ENCODE measurements around the gene EFHB. TPM values are rescaled to one million over a fixed set of nuclear protein-coding genes. Genes with fewer than 3 reads are reported as not detected.

Gene EFHB
- total and polyA plus RNA-seq, 2 experiments from 2014 or later: 0.15 to 0.39 TPM

GRCh38 chr3:19931180-19931692 lies 2.8 kb downstream of the EFHB start:
- H3K27ac ChIP-seq: peak overlapping the region; percentile 19

DNA sequence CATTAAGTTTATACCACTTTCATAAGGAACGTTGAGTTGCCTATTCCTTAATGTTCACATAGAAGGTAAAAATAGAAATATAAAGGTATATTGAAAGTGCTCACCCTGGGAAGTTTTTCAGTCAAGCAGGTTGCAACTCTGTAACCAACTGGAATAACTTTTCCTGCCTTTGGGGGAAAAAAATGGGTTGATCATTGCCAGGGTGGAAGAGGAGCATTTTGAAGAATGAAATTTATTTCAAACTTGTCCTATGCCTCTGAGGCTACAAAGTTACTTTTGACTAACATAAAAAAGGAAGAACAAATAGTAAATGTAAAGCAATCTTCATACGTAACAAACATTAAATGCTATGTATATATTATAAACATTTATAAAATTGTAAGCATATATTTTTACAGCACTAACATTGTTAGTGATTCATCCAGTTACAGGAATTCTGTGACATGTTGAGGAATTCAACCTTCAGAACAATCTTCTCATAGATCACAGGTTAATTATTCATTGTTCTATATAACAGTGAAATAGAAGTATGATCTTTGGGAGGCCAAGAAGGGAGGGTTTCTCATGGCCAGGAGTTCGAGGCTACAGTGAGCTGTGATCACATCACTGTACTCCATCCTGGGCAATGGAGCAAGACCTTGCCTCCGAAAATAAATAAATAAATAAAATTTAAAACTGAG lies 13.5 kb downstream of the EFHB start:
- TF ChIP-seq, protein P1, sequence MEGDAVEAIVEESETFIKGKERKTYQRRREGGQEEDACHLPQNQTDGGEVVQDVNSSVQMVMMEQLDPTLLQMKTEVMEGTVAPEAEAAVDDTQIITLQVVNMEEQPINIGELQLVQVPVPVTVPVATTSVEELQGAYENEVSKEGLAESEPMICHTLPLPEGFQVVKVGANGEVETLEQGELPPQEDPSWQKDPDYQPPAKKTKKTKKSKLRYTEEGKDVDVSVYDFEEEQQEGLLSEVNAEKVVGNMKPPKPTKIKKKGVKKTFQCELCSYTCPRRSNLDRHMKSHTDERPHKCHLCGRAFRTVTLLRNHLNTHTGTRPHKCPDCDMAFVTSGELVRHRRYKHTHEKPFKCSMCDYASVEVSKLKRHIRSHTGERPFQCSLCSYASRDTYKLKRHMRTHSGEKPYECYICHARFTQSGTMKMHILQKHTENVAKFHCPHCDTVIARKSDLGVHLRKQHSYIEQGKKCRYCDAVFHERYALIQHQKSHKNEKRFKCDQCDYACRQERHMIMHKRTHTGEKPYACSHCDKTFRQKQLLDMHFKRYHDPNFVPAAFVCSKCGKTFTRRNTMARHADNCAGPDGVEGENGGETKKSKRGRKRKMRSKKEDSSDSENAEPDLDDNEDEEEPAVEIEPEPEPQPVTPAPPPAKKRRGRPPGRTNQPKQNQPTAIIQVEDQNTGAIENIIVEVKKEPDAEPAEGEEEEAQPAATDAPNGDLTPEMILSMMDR (IDR thresholded peaks at IDR 0.05; ENCODE audit: low read depth, low read length): no peak
- no peaks in the 10 kb centered on the region for H3K9me3 ChIP-seq (ENCODE audit: low read depth)
- no peaks in the 10 kb centered on the region for H3K36me3 ChIP-seq

More at GRCh38 chr3:19931180-19931692, 2.8 kb downstream of the EFHB start:
- Histone ChIP-seq H3K36me3 (no peaks in the 10 kb centered on the region), H3K27me3 (no peaks in the 10 kb centered on the region), H3K4me3 (no peak overlapping the region), H3K9me3 (ENCODE audit: low read depth) (no peaks in the 10 kb centered on the region), H3K4me1 (ENCODE audit: low read depth) (no peaks in the 10 kb centered on the region)
- TF ChIP-seq, protein P1 (IDR thresholded peaks at IDR 0.05; ENCODE audit: low read depth, low read length): no peak
- DNase-seq (ENCODE audit: low read depth in 1 of 2, low spot score in 1 of 2): no peak

GRCh38 chr3:19917167-19917566 lies 16.9 kb downstream of the EFHB start:
- Histone ChIP-seq H3K27me3 (no peaks in the 10 kb centered on the region), H3K27ac (no peak overlapping the region), H3K4me1 (ENCODE audit: low read depth) (no peaks in the 10 kb centered on the region), H3K4me3 (no peak overlapping the region), H3K36me3 (no peaks in the 10 kb centered on the region), H3K9me3 (ENCODE audit: low read depth) (no peaks in the 10 kb centered on the region)
- DNase-seq (ENCODE audit: low read depth in 1 of 2, low spot score in 1 of 2): no peak
- TF ChIP-seq, protein P1 (IDR thresholded peaks at IDR 0.05; ENCODE audit: low read depth, low read length): no peak

More for the DNA sequence above, 13.5 kb downstream of the EFHB start:
- Histone ChIP-seq H3K4me3 (no peak overlapping the region), H3K4me1 (ENCODE audit: low read depth) (no peaks in the 10 kb centered on the region), H3K27me3 (no peaks in the 10 kb centered on the region), H3K27ac (no peak overlapping the region)
- DNase-seq (ENCODE audit: low read depth in 1 of 2, low spot score in 1 of 2): no peak

DNA sequence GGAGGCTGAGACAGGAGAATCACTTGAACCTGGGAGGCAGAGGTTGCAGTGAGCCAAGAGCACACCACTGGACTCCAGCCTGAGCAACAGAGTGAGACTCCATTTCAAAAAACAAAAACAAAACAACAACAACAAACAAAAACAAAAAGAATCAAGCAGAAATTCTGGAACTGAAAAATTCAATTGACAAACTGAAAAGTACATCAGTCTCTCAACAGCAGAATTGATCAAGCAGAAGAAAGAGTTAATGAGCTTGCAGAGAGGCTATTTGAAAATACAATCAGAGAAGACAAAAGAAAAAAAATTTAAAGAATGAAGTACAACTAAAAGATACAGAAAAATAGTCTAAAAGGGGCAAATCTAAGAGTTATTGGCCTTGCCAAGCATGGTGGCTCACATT lies 22.6 kb downstream of the EFHB start:
- H3K4me1 ChIP-seq (ENCODE audit: low read depth): no peaks in the 10 kb centered on the region
- H3K27ac ChIP-seq: no peak overlapping the region
- H3K36me3 ChIP-seq: no peaks in the 10 kb centered on the region
- no peaks in the 10 kb centered on the region for H3K27me3 ChIP-seq
- DNase-seq (ENCODE audit: low read depth in 1 of 2, low spot score in 1 of 2): no peak
- TF ChIP-seq, protein P1 (IDR thresholded peaks at IDR 0.05; ENCODE audit: low read depth, low read length): no peak
- H3K9me3 ChIP-seq (ENCODE audit: low read depth): no peaks in the 10 kb centered on the region
- no peak overlapping the region for H3K4me3 ChIP-seq

- Histone ChIP-seq H3K4me3 (no peak overlapping the region), H3K9me3 (ENCODE audit: low read depth) (no peaks in the 10 kb centered on the region), H3K27me3 (no peaks in the 10 kb centered on the region), H3K27ac (no peak overlapping the region), H3K4me1 (ENCODE audit: low read depth) (no peaks in the 10 kb centered on the region), H3K36me3 (no peaks in the 10 kb centered on the region)
- TF ChIP-seq, protein P1 (IDR thresholded peaks at IDR 0.05; ENCODE audit: low read depth, low read length): no peak
- DNase-seq (ENCODE audit: low read depth in 1 of 2, low spot score in 1 of 2): no peak
Measured at GRCh38 chr3:19907523-19907922, 26.5 kb downstream of the EFHB start.
